ENCODE measurements around the gene NDUFAF2. TPM values are rescaled to one million over a fixed set of nuclear protein-coding genes. Genes with fewer than 3 reads are reported as not detected.

NDUFAF2 gene
- total and polyA plus RNA-seq, 2 of the 13 experiments (the other 11 are each of a cell fraction or from before 2014, with no cell fraction given), result 34.0 to 78.4 TPM

DNA sequence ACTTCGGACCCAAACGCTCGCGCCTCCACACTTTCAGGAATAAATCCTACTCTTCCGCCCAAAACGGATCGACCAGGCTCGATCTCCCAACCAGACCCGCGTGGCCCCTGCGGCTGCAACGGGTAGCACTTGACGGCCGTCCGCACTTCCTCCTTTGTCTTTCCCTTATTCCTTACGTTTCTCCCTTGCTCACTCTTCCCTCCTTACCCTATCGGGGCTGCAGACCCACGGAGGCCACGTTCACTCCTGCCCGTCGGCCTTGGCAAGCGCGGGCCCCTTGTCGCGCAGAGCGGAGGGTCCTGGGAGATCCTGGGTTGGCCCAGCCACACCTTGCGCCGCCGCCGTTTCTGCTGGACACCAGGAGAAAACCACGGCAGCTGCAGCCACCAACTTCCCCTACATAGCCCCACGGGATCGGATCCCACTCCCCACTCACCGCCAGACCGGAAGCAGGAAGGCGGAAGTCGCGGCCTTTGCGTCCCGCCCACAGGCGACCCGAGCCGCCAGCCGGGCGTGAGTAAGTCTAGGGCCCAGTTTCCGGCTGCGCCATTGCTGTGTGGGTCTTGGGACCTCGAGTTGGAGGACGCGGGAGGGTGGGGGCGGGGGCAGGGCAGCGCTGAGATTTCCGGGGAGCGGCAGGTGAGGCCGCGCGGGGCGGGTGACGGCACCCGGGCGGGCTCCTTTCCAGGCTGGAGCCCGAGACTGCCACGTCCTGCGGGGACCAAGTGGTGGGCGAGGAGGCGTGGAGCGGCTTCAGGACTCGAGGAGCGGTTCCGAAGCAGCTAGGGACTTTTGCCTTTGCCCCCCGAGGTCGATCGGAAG is 217.2 kb downstream of the NDUFAF2 start, which contains the start of gene SMIM15 (continued):
- TF ChIP-seq ZXDC (CRISPR knock-in tag; IDR thresholded peaks at IDR 0.05) (no peak), DR1 (CRISPR knock-in tag; IDR thresholded peaks at IDR 0.05) (peak; percentile 89), ZNF850 (CRISPR knock-in tag; conservative IDR thresholded peaks at IDR 0.05) (0 out of 2 replicates have a peak, but pooled peaks have one; percentile 22), AGO1 (IDR thresholded peaks at IDR 0.05; ENCODE audit: low read depth, low read length, poor library complexity, severe bottlenecking) (peak; percentile 43), ZNF546 (CRISPR knock-in tag; conservative IDR thresholded peaks at IDR 0.05) (peak; percentile 77; the same call in 1 of the 2 replicates), ZNF589 (CRISPR knock-in tag; conservative IDR thresholded peaks at IDR 0.05) (0 out of 2 replicates have a peak, but pooled peaks have one; percentile 90), HOXA7 (CRISPR knock-in tag; IDR thresholded peaks at IDR 0.05) (peak; percentile 90), SRF (IDR thresholded peaks at IDR 0.05; ENCODE audit: low read depth, low read length) (no peak), YY1 (IDR thresholded peaks at IDR 0.05; ENCODE audit: insufficient read depth, insufficient replicate concordance, low read depth, low read length) (peak; percentile 93), ZNF878 (CRISPR knock-in tag; IDR thresholded peaks at IDR 0.05) (peak; percentile 82; the same call in 1 of the 2 replicates), BATF2 (CRISPR knock-in tag; IDR thresholded peaks at IDR 0.05) (0 out of 2 replicates have a peak, but pooled peaks have one; percentile 57), E2F1 (CRISPR knock-in tag; IDR thresholded peaks at IDR 0.05) (peak; percentile 67; the same call in 1 of the 2 replicates), SRY (CRISPR knock-in tag; IDR thresholded peaks at IDR 0.05) (peak; percentile 90), ZSCAN22 (CRISPR knock-in tag; IDR thresholded peaks at IDR 0.05) (no peak)
- TF ChIP-seq, protein P1, sequence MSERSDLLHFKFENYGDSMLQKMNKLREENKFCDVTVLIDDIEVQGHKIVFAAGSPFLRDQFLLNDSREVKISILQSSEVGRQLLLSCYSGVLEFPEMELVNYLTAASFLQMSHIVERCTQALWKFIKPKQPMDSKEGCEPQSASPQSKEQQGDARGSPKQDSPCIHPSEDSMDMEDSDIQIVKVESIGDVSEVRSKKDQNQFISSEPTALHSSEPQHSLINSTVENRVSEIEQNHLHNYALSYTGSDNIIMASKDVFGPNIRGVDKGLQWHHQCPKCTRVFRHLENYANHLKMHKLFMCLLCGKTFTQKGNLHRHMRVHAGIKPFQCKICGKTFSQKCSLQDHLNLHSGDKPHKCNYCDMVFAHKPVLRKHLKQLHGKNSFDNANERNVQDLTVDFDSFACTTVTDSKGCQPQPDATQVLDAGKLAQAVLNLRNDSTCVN (CRISPR knock-in tag; IDR thresholded peaks at IDR 0.05; ENCODE audit: borderline replicate concordance), result no peak; the same call in 1 of the 2 replicates
- TF ChIP-seq, protein P2, sequence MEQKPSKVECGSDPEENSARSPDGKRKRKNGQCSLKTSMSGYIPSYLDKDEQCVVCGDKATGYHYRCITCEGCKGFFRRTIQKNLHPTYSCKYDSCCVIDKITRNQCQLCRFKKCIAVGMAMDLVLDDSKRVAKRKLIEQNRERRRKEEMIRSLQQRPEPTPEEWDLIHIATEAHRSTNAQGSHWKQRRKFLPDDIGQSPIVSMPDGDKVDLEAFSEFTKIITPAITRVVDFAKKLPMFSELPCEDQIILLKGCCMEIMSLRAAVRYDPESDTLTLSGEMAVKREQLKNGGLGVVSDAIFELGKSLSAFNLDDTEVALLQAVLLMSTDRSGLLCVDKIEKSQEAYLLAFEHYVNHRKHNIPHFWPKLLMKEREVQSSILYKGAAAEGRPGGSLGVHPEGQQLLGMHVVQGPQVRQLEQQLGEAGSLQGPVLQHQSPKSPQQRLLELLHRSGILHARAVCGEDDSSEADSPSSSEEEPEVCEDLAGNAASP (CRISPR knock-in tag; IDR thresholded peaks at IDR 0.05; ENCODE audit: borderline replicate concordance), result peak; percentile 40; the same call in 1 of the 2 replicates
- TF ChIP-seq, protein P3, sequence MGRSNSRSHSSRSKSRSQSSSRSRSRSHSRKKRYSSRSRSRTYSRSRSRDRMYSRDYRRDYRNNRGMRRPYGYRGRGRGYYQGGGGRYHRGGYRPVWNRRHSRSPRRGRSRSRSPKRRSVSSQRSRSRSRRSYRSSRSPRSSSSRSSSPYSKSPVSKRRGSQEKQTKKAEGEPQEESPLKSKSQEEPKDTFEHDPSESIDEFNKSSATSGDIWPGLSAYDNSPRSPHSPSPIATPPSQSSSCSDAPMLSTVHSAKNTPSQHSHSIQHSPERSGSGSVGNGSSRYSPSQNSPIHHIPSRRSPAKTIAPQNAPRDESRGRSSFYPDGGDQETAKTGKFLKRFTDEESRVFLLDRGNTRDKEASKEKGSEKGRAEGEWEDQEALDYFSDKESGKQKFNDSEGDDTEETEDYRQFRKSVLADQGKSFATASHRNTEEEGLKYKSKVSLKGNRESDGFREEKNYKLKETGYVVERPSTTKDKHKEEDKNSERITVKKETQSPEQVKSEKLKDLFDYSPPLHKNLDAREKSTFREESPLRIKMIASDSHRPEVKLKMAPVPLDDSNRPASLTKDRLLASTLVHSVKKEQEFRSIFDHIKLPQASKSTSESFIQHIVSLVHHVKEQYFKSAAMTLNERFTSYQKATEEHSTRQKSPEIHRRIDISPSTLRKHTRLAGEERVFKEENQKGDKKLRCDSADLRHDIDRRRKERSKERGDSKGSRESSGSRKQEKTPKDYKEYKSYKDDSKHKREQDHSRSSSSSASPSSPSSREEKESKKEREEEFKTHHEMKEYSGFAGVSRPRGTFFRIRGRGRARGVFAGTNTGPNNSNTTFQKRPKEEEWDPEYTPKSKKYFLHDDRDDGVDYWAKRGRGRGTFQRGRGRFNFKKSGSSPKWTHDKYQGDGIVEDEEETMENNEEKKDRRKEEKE (IDR thresholded peaks at IDR 0.05), result no peak
